D721Med (cell line): ENCODE measurements around the gene ZNF574.
"Not testable (repeated sequence)": the region's sequence is repeated elsewhere in the genome, so short reads cannot be mapped to it uniquely, and the experiment has no call there.

Source experiments
- DNase-seq: peaks from one replicate; pipeline ENCODE4 v3.0.0; 2011; ENCODE audit warnings: low spot score; ENCODE audit not compliant: insufficient read length
- FAIRE-seq: peaks from 2 replicates; lab custom pipeline; 2011; peaks lifted over from hg19 to GRCh38; lab: Jason Lieb, UNC
- CTCF ChIP-seq: IDR thresholded peaks from 2 replicates; pipeline ENCODE4 v1.5.1; 2012; ENCODE audit warnings: mild to moderate bottlenecking, control low read depth; ENCODE audit not compliant: insufficient read depth; ENCODE audit errors: missing control alignments

Gene ZNF574

GRCh38 chr19:42093926-42094325, 18.0 kb downstream of the ZNF574 start:
- DNase-seq = no peak
- TF ChIP-seq CTCF = no peak
- FAIRE-seq = no peak

GRCh38 chr19:42095142-42095813, 19.3 kb downstream of the ZNF574 start:
- FAIRE-seq = no peak
- no peak for TF ChIP-seq CTCF
- DNase-seq = no peak

- no peak for TF ChIP-seq CTCF
- DNase-seq = no peak
- no peak for FAIRE-seq
These were observed 19.9 kb downstream of the ZNF574 start for GRCh38 chr19:42095814-42096230.

GRCh38 chr19:42096255-42096837, 20.4 kb downstream of the ZNF574 start:
- no peak for FAIRE-seq
- no peak for DNase-seq

GRCh38 chr19:42097461-42097860, 21.5 kb downstream of the ZNF574 start:
- no peak for DNase-seq
- no peak for TF ChIP-seq CTCF
- FAIRE-seq = no peak

More at GRCh38 chr19:42096255-42096837, 20.4 kb downstream of the ZNF574 start:
- TF ChIP-seq CTCF = no peak

- TF ChIP-seq CTCF = no peak
- no peak for DNase-seq
- no peak for FAIRE-seq
These were observed 22.8 kb downstream of the ZNF574 start for GRCh38 chr19:42098781-42099180.

- no peak for DNase-seq
- no peak for TF ChIP-seq CTCF
- FAIRE-seq = no peak
These were observed 23.5 kb downstream of the ZNF574 start for GRCh38 chr19:42099336-42099925.

- DNase-seq, FAIRE-seq: not testable (repeated sequence)
These were observed 24.3 kb downstream of the ZNF574 start for GRCh38 chr19:42100241-42100640.
